GM12878 (cell line): ENCODE results near the gene PITPNC1.

ENCODE experiments used
- ATF3 ChIP-seq: IDR thresholded peaks from 2 replicates; pipeline ENCODE4 v1.6.1; 2011; ENCODE audit warnings: low read depth, mild to moderate bottlenecking, low read length, moderate library complexity, borderline replicate concordance; ENCODE audit errors: extremely low read depth
- BCL11A ChIP-seq: IDR thresholded peaks from 2 replicates; pipeline ENCODE4 v1.6.1; 2011; ENCODE audit warnings: low read depth, low read length
- BCLAF1 ChIP-seq: fragments of 450-650 bp; IDR thresholded peaks from 2 replicates; pipeline ENCODE4 v1.6.1; 2017; ENCODE audit warnings: antibody characterized with exemption, mild to moderate bottlenecking, moderate library complexity
- BHLHE40 ChIP-seq, 2 experiments: fragments of 450-650 bp in 1 of 2; IDR thresholded peaks; 2 replicates each; pipeline ENCODE4 v1.6.1; 2011 to 2017; ENCODE audit warnings: low read depth in 2 of 2, borderline replicate concordance in 1 of 2, improper control_type of control experiment in 1 of 2, low read length in 1 of 2, mild to moderate bottlenecking in 1 of 2
- CHD1 ChIP-seq: IDR thresholded peaks from 2 replicates; pipeline ENCODE4 v1.6.1; 2012; ENCODE audit warnings: low read depth, low read length, improper control_type of control experiment
- CTCF ChIP-seq, 3 experiments: IDR thresholded peaks in 2 of 3; conservative IDR thresholded peaks in 1 of 3; 2 replicates each; pipeline ENCODE4 v1.5.1; 2011; ENCODE audit warnings: low read depth in 3 of 3, low read length in 3 of 3, mild to moderate bottlenecking in 3 of 3, control low read depth in 2 of 3, moderate library complexity in 2 of 3, inconsistent platforms in 1 of 3, mixed read lengths in 1 of 3; ENCODE audit not compliant: control insufficient read depth in 2 of 3, insufficient read depth in 1 of 3; ENCODE audit errors: extremely low read depth in 1 of 3
- E2F4 ChIP-seq: IDR thresholded peaks from 2 replicates; pipeline ENCODE4 v1.6.1; 2012; ENCODE audit warnings: low read depth, low read length, improper control_type of control experiment
- EZH2 ChIP-seq: IDR thresholded peaks from 2 replicates; pipeline ENCODE4 v1.6.1; 2012; ENCODE audit warnings: low read depth, mild to moderate bottlenecking, control low read depth, inconsistent platforms, low read length, borderline replicate concordance; ENCODE audit not compliant: control insufficient read depth
- FOS ChIP-seq: IDR thresholded peaks from 3 replicates; pipeline ENCODE4 v1.6.1; 2011; ENCODE audit warnings: borderline replicate concordance; ENCODE audit not compliant: insufficient read length; ENCODE audit errors: extremely low read depth
- NR2C2 ChIP-seq: IDR thresholded peaks from 2 replicates; pipeline ENCODE4 v1.6.1; 2011; ENCODE audit warnings: borderline replicate concordance, low read depth; ENCODE audit not compliant: control insufficient read depth, insufficient read length
- NRF1 ChIP-seq: conservative IDR thresholded peaks from 2 replicates; pipeline ENCODE4 v1.6.1; 2011; ENCODE audit warnings: mild to moderate bottlenecking, low read depth, low read length, improper control_type of control experiment
- POLR2AphosphoS5 ChIP-seq: IDR thresholded peaks from 2 replicates; pipeline ENCODE4 v1.6.1; 2011; ENCODE audit warnings: mild to moderate bottlenecking, low read length, inconsistent platforms
- RELA ChIP-seq: fragments of 450-650 bp; IDR thresholded peaks from 2 replicates; pipeline ENCODE4 v1.8.0; 2014; ENCODE audit warnings: borderline replicate concordance; ENCODE audit not compliant: partially characterized antibody
- SP1 ChIP-seq: IDR thresholded peaks from one replicate; pipeline ENCODE4 v1.6.1; 2011; ENCODE audit warnings: low read depth, low read length

- TF ChIP-seq CTCF (IDR thresholded peaks at IDR 0.05 in 2 of 3, conservative IDR thresholded peaks at IDR 0.05 in 1 of 3; ENCODE audit: control insufficient read depth in 2 of 3, extremely low read depth in 1 of 3, insufficient read depth in 1 of 3, low read depth in 3 of 3, low read length in 3 of 3), result peak; percentile 94 to 99 (median 96); a peak in 5 of 6 replicates
- TF ChIP-seq POLR2AphosphoS5, result peak; percentile 97
- no peak for TF ChIP-seq NRF1
- no peak for TF ChIP-seq ATF3
- no peak for TF ChIP-seq BCLAF1
- TF ChIP-seq BHLHE40 (IDR thresholded peaks at IDR 0.05; ENCODE audit: borderline replicate concordance in 1 of 2, low read depth in 2 of 2, low read length in 1 of 2), result peak; percentile 48 to 70
- no peak for TF ChIP-seq BCL11A
- TF ChIP-seq NR2C2, result no peak
- no peak for TF ChIP-seq EZH2
- TF ChIP-seq RELA, result peak; percentile 81
- peak; percentile 55 for TF ChIP-seq SP1
- TF ChIP-seq CHD1, result no peak
- no peak for TF ChIP-seq FOS
- no peak for TF ChIP-seq E2F4
Observed at GRCh38 chr17:67717624-67718324, 340.7 kb downstream of the PITPNC1 start, which contains the start of gene NOL11.
